Measurements from ENCODE around the gene TMEM219.

- TF ChIP-seq ZNF24 (IDR thresholded peaks at IDR 0.05): no peak
- no peak for TF ChIP-seq HCFC1 (IDR thresholded peaks at IDR 0.05; ENCODE audit: low read length)
- no peak for TF ChIP-seq ZSCAN29 (IDR thresholded peaks at IDR 0.05)
- no peak for TF ChIP-seq RFX5 (IDR thresholded peaks at IDR 0.05; ENCODE audit: low read depth, low read length)
- no peak for TF ChIP-seq TARDBP (IDR thresholded peaks at IDR 0.05; ENCODE audit: borderline replicate concordance)
- TF ChIP-seq ZNF274 (IDR thresholded peaks at IDR 0.05; ENCODE audit: insufficient read depth, insufficient read length): no peak
- TF ChIP-seq CTCF (IDR thresholded peaks at IDR 0.05 in 2 of 3, conservative IDR thresholded peaks at IDR 0.05 in 1 of 3; ENCODE audit: control insufficient read depth in 2 of 3, extremely low read depth in 1 of 3, insufficient read depth in 1 of 3, low read depth in 3 of 3, low read length in 3 of 3): no peak
- TF ChIP-seq REST (IDR thresholded peaks at IDR 0.05; ENCODE audit: low read depth, low read length): no peak
- TF ChIP-seq HDAC6 (IDR thresholded peaks at IDR 0.05; ENCODE audit: unreplicated experiment): no peak
- TF ChIP-seq EZH2 (IDR thresholded peaks at IDR 0.05; ENCODE audit: borderline replicate concordance, control insufficient read depth, low read depth, low read length): no peak
- TF ChIP-seq NR2C2 (IDR thresholded peaks at IDR 0.05; ENCODE audit: borderline replicate concordance, control insufficient read depth, insufficient read length, low read depth): no peak
Observed at GRCh38 chr16:29978564-29979270, 16.8 kb downstream of the TMEM219 start.

Measured in GM12878 (cell line).